Hepatocyte (in vitro differentiated cells): ENCODE data around the gene ALOX5.
"Not testable (repeated sequence)": the region's sequence is repeated elsewhere in the genome, so short reads cannot be mapped to it uniquely, and the experiment has no call there.

ENCODE experiments used
- EZH2 ChIP-seq: fragments of 200-600 bp; sonication (generic); IDR thresholded peaks from 2 replicates; pipeline ENCODE4 v1.6.1; 2016; ENCODE audit warnings: antibody characterized with exemption, mild to moderate bottlenecking, borderline replicate concordance
- EZH2phosphoT487 ChIP-seq: fragments of 200-600 bp; sonication (generic); IDR thresholded peaks from one replicate; pipeline ENCODE4 v1.6.1; 2018; ENCODE audit warnings: antibody characterized with exemption, mild to moderate bottlenecking, low read depth, moderate library complexity; ENCODE audit not compliant: unreplicated experiment, severe bottlenecking
- TF ChIP-seq, protein P1 (sequence below): fragments of 200-600 bp; sonication (generic); IDR thresholded peaks from 2 replicates; pipeline ENCODE4 v1.5.1; 2016; ENCODE audit warnings: antibody characterized with exemption, mild to moderate bottlenecking; ENCODE audit not compliant: poor library complexity

DNA sequence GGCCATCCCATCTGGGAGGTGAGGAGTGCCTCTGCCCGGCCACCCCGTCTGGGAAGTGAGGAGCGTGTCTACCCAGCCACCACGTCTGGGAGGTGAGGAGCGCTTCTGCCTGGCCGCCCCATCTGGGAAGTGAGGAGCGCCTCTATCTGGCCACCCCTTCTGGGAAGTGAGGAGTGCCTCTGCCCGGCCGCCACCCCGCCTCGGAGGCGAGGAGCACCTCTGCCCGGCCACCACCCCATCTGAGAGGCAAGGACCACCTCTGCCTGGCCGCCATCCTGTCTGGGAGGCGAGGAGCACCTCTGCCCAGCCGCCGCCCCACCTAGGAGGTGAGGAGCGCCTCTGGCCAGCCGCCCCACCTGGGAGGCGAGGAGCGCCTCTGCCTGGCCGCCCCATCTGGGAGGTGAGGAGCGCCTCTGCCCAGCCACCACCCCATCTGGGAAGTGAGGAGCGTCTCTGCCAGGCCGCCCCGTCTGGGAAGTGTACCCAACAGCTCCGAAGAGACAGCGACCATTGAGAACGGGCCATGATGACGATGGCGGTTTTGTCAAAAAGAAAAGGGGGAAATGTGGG is 25.7 kb upstream of the ALOX5 start:
- TF ChIP-seq, protein P1, sequence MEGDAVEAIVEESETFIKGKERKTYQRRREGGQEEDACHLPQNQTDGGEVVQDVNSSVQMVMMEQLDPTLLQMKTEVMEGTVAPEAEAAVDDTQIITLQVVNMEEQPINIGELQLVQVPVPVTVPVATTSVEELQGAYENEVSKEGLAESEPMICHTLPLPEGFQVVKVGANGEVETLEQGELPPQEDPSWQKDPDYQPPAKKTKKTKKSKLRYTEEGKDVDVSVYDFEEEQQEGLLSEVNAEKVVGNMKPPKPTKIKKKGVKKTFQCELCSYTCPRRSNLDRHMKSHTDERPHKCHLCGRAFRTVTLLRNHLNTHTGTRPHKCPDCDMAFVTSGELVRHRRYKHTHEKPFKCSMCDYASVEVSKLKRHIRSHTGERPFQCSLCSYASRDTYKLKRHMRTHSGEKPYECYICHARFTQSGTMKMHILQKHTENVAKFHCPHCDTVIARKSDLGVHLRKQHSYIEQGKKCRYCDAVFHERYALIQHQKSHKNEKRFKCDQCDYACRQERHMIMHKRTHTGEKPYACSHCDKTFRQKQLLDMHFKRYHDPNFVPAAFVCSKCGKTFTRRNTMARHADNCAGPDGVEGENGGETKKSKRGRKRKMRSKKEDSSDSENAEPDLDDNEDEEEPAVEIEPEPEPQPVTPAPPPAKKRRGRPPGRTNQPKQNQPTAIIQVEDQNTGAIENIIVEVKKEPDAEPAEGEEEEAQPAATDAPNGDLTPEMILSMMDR = not testable (repeated sequence)
- TF ChIP-seq EZH2, EZH2phosphoT487: not testable (repeated sequence)
